ENCODE data around the gene TMX4.
"Not testable (repeated sequence)": the region's sequence is repeated elsewhere in the genome, so short reads cannot be mapped to it uniquely, and the experiment has no call there.

The TMX4 gene

DNA sequence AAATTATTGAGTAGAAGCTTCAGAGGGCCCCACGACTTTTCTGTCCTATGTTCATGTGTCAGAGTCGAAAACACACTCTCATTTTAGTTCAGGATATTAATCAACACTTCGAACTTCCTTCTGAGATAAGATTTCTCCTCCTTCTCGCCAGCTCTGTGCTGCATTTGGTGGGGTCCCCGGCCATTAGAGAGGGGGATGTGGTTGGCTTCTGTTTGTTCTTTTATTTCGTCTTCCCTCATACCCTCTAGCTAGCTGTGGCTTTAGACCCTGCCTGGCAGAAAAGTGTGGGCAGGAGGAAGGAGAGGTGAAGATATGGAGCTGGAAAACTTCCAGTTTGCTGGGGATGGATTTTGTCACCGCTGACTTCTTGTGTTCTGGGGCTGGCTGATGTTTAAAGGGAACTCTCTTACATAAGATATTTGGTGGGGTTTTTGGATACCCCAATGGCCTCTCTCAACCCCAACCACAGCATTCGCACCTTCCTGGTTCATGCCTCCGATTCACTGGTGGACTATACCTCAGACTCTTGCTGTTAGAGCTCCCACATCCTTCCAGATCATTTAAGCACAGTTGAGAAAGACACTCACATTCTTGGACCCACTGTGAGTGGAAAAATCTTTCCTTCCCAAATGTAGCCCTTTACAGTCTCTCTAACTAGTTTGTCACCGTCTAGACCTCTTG lies 30.7 kb upstream of the TMX4 start:
- H3K9ac ChIP-seq, result no peak overlapping the region

DNA sequence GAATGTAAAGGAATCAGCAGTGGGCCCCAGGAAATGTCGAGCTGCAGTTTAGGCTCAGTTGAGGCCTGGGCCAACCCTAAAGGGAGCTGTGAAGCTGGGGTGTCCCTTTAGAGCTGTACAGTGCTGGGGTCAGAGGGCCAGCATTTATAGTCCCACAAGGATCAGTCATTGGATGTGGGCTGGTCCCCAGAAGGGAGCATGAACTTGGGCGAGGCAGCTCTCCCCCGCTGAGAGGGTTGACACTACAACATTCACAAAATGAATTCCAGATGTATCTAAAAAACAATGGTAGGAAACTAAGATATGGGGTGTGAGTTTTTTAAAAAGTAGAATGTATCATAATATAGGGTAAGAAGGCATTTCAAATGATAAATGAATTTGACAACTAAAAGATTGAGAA lies 29.7 kb upstream of the TMX4 start:
- H3K27me3 ChIP-seq, result no peaks in the 10 kb centered on the region
- H3K27ac ChIP-seq, result no peak overlapping the region
- H3K4me1 ChIP-seq, result peaks cover 0 to 7% (median 0%) of the 10 kb centered on the region in 10 experiments; a peak in 4 of 20 replicates
- no peak overlapping the region for H3K9ac ChIP-seq
- TF ChIP-seq Cebpa-rat (IDR thresholded peaks at IDR 0.05), result no peak
- no peaks in the 10 kb centered on the region for H3K36me3 ChIP-seq
- no peak overlapping the region for H3K4me2 ChIP-seq
- H3K9me3 ChIP-seq (replicated peaks in 1 of 11), result no peaks in the 10 kb centered on the region
- no peaks in the 10 kb centered on the region for H4K20me1 ChIP-seq
- no peak overlapping the region for H3K4me3 ChIP-seq

More for the DNA sequence above, 30.7 kb upstream of the TMX4 start:
- Histone ChIP-seq H3K27me3 (no peaks in the 10 kb centered on the region), H3K36me3 (no peaks in the 10 kb centered on the region), H3K27ac (no peak overlapping the region), H4K20me1 (no peaks in the 10 kb centered on the region), H3K4me2 (peak overlapping the region in 5 of 11 experiments; percentile 8 to 30 (median 21); a peak in 5 of 22 replicates), H3K9me3 (replicated peaks in 1 of 11) (no peaks in the 10 kb centered on the region), H3K4me1 (peaks cover 0 to 7% (median 0%) of the 10 kb centered on the region in 10 experiments; a peak in 4 of 20 replicates), H3K4me3 (no peak overlapping the region)
- no peak for TF ChIP-seq Cebpa-rat (IDR thresholded peaks at IDR 0.05)

DNA sequence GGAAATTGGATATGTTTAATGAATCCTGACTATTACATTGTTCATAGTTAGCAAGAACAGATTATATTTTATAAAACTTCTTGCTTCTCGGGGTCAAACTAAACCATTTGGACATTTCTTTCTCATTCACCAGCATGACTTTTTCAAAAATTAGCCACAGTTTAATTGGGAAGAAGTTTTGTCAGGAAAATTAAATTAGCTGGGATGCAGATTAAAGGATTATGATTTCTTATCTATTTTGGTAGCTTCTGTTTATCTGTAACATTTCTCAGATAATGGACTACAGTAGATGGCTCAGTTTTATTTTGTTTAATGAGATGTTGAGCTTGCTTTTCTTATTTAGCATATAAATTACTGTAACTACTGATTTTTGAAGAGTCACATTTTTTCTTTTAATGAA lies 26.4 kb upstream of the TMX4 start:
- TF ChIP-seq Cebpa-rat (IDR thresholded peaks at IDR 0.05), result no peak
- no peak overlapping the region for H3K9ac ChIP-seq
- no peaks in the 10 kb centered on the region for H4K20me1 ChIP-seq
- H3K4me1 ChIP-seq, result peaks cover 0 to 7% (median 0%) of the 10 kb centered on the region in 10 experiments; a peak in 4 of 20 replicates
- H3K27me3 ChIP-seq, result no peaks in the 10 kb centered on the region
- no peak overlapping the region for H3K27ac ChIP-seq
- H3K4me2 ChIP-seq, result no peak overlapping the region
- H3K4me3 ChIP-seq, result no peak overlapping the region
- no peaks in the 10 kb centered on the region for H3K36me3 ChIP-seq
- no peaks in the 10 kb centered on the region for H3K9me3 ChIP-seq (replicated peaks in 1 of 11)

DNA sequence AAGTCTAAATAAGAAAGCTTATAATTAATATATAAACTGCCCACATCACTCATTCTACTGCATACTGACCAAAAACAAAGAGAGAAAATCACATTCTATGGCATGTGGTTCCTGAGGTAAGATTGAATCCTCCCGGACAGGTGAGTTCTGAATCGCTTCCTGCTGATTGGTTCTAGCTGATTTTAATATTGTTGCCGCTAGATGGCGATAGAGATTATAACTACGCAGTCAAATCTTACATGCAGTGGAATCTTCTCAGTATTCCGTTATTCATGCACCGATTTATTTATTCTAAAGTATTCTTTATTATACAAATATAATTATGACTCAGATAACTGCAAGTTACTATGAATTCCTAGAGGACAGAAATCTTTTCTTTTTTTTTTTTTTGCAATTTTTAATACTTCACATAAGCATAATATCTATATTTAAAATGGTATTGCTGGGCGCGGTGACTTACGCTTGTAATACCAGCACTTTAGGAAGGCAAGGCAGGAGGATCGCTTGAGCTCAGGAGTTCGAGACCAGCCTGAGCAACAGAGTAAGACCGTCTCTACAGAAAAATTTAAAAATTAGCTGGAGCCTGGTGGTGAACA lies 24.2 kb upstream of the TMX4 start:
- Histone ChIP-seq H3K27ac (no peak overlapping the region), H3K36me3 (no peaks in the 10 kb centered on the region), H3K9me3 (replicated peaks in 1 of 11) (no peaks in the 10 kb centered on the region), H3K4me3 (no peak overlapping the region), H4K20me1 (no peaks in the 10 kb centered on the region), H3K9ac (no peak overlapping the region), H3K4me2 (no peak overlapping the region; a peak in 1 of 22 replicates), H3K27me3 (no peaks in the 10 kb centered on the region), H3K4me1 (no peaks in the 10 kb centered on the region)
- TF ChIP-seq Cebpa-rat (IDR thresholded peaks at IDR 0.05), result no peak

DNA sequence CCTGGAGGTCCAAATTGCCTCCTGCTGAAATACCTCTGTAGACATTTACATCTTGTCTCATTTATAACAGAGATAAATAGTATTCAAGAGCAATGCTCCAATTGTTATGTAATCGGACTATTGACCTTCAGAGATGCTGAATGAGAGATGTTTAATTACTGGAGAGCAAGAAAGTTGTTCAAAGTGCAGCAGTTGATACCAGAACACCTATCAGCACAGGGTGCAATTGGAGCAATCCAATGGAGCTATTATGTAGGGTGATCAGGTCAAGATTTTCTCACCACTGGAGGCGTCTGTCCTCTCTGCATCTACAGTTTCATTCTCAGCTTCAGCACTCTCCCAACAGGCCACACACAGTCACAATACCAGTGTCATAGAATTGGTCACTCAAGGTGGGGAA lies 19.5 kb upstream of the TMX4 start:
- no peaks in the 10 kb centered on the region for H3K27me3 ChIP-seq
- H4K20me1 ChIP-seq, result no peaks in the 10 kb centered on the region
- no peaks in the 10 kb centered on the region for H3K9me3 ChIP-seq (replicated peaks in 1 of 11)
- H3K36me3 ChIP-seq, result no peaks in the 10 kb centered on the region
- no peak overlapping the region for H3K9ac ChIP-seq
- no peaks in the 10 kb centered on the region for H3K4me1 ChIP-seq
- no peak overlapping the region for H3K27ac ChIP-seq
- H3K4me3 ChIP-seq, result no peak overlapping the region
- H3K4me2 ChIP-seq, result no peak overlapping the region
- TF ChIP-seq Cebpa-rat (IDR thresholded peaks at IDR 0.05), result no peak

DNA sequence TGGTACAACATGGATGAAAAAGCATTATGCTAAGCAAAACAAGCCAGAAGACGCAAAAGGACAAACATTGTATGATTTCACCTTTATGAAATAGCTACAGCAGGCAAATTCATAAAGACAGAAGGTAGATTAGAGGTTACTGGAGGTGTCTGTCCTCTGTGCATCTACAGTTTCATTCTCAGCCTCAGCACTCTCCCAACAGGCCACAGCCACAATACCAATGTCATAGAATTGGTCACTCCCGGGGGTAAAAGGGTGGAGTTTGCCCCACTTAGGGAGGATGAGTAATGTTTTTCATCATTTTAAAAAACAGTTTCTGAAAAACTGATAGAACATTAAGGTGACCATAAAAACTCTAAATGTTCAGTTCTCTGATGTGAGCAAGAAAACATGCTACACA lies 17.2 kb upstream of the TMX4 start:
- Histone ChIP-seq H3K27ac (no peak overlapping the region), H3K9ac (no peak overlapping the region), H3K4me3 (no peak overlapping the region), H3K36me3 (no peaks in the 10 kb centered on the region), H4K20me1 (no peaks in the 10 kb centered on the region), H3K4me2 (no peak overlapping the region), H3K9me3 (replicated peaks in 1 of 11) (no peaks in the 10 kb centered on the region), H3K27me3 (no peaks in the 10 kb centered on the region), H3K4me1 (no peaks in the 10 kb centered on the region)
- TF ChIP-seq Cebpa-rat (IDR thresholded peaks at IDR 0.05), result no peak

DNA sequence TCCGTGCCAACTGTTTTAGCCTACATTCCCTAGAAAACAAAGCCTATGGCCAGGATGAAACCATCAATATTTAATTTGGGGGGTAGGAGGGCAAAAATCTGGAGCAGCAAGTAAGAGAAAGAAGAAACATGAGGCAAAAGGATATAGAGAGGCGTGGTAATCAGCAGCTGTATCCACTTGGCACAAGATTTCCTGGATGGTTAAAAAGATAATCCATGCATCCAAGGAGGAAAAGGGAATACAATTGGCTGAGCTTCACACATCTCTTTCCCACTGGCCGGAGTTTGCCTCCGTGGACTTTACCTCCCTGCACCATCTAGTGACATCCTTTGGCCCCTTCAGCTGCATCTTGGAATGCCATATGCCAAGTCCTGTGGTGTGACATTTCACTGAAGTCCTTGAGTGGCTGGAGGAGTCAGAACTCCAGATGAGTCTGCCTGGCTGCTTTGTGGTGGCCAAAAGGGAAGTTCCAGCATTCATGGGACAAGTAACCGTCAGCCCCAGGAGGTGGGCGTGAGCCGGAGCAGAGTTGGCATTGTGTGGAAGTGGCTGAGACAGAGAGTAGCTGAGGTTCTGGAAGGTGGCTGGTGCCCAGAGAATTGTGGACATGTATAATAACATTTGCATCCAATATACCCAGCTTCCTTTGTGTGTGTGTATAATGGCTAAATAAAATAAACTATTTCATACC lies 13.7 kb upstream of the TMX4 start:
- H3K4me2 ChIP-seq, result 0 out of 22 replicates have a peak overlapping the region, but pooled peaks of 1 of the 11 experiments have one; percentile 1
- no peaks in the 10 kb centered on the region for H3K4me1 ChIP-seq
- H3K27ac ChIP-seq, result no peak overlapping the region
- TF ChIP-seq Cebpa-rat (IDR thresholded peaks at IDR 0.05), result no peak
- H3K9ac ChIP-seq, result no peak overlapping the region
- no peaks in the 10 kb centered on the region for H3K9me3 ChIP-seq (replicated peaks in 1 of 11)
- H3K27me3 ChIP-seq, result no peaks in the 10 kb centered on the region
- H3K36me3 ChIP-seq, result no peaks in the 10 kb centered on the region
- no peaks in the 10 kb centered on the region for H4K20me1 ChIP-seq
- no peak overlapping the region for H3K4me3 ChIP-seq

DNA sequence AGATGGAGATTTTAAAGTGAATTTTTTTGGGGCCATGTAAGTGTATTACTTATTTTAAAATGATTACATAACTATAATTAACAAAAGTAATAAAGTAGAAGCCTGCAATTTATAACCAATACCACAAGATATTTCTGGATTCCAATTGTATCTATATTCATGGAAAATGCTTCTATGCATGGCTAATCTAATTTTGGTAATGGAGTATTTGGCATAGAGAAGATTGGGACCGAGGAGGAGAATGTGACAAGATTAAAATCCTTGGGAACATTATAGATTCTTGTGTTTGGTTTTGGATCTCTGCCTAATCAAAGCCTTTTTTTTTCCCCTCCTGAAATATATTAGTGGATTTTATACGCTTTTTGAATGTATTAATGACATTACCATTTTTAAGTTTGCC lies 12.9 kb upstream of the TMX4 start:
- Histone ChIP-seq H4K20me1 (no peaks in the 10 kb centered on the region), H3K4me1 (no peaks in the 10 kb centered on the region), H3K36me3 (no peaks in the 10 kb centered on the region), H3K9me3 (replicated peaks in 1 of 11) (peaks cover 0 to 3% (median 0%) of the 10 kb centered on the region in 11 experiments; a peak in 1 of 22 replicates), H3K27ac (no peak overlapping the region), H3K27me3 (no peaks in the 10 kb centered on the region), H3K4me3 (no peak overlapping the region), H3K9ac (no peak overlapping the region), H3K4me2 (no peak overlapping the region)
- no peak for TF ChIP-seq Cebpa-rat (IDR thresholded peaks at IDR 0.05)

DNA sequence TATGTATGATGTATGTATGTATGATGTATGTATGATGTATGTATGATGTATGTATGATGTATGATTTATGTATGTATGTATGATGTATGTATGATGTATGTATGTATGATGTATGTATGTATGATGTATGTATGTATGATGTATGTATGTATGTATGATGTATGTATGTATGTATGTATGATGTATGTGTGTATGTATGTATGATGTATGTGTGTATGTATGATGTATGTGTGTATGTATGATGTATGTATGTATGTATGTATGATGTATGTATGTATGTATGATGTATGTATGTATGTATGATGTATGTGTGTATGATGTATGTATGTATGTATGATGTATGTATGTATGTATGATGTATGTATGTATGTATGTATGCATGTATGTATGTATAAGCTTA lies 12.0 kb upstream of the TMX4 start:
- H3K4me3 ChIP-seq; H3K27ac ChIP-seq; H3K4me2 ChIP-seq; H4K20me1 ChIP-seq; H3K9me3 ChIP-seq (replicated peaks in 1 of 11); H3K27me3 ChIP-seq; H3K4me1 ChIP-seq; H3K36me3 ChIP-seq; H3K9ac ChIP-seq: not testable (repeated sequence)

All from BLaER1 treated with 17β-estradiol and CSF1 and Interleukin-3, amounts not matched to agents 10 nM and 100 nM (cell line).